Trophoblast cell (in vitro differentiated cells and primary cell): ENCODE results near the gene SH3BGRL2.

Experiments
- DNase-seq, 2 donors: peaks; one replicate each; pipeline ENCODE4 v3.0.0-alpha.2; 2016
- H2AFZ ChIP-seq: 2 replicates; pipeline ENCODE4 v1.6.1; 2013; ENCODE audit warnings: low read length, moderate library complexity, mild to moderate bottlenecking; ENCODE audit not compliant: insufficient read depth, poor library complexity
- H2AK5ac ChIP-seq: 2 replicates; pipeline ENCODE4 v1.6.1; 2013; ENCODE audit warnings: mild to moderate bottlenecking, low read length
- H2BK120ac ChIP-seq: 2 replicates; pipeline ENCODE4 v1.6.1; 2013; ENCODE audit warnings: low read length, mild to moderate bottlenecking, moderate library complexity; ENCODE audit not compliant: insufficient read depth, poor library complexity
- H2BK12ac ChIP-seq: 2 replicates; pipeline ENCODE4 v1.6.1; 2013; ENCODE audit warnings: mild to moderate bottlenecking, low read length, moderate library complexity
- H2BK5ac ChIP-seq: 2 replicates; pipeline ENCODE4 v1.6.1; 2013; ENCODE audit warnings: low read length, low read depth, moderate library complexity, mild to moderate bottlenecking; ENCODE audit not compliant: poor library complexity
- H3K14ac ChIP-seq: 2 replicates; pipeline ENCODE4 v1.6.1; 2013; ENCODE audit warnings: mild to moderate bottlenecking, low read length
- H3K18ac ChIP-seq: 2 replicates; pipeline ENCODE4 v1.6.1; 2013; ENCODE audit warnings: mild to moderate bottlenecking, low read length
- H3K23ac ChIP-seq: 2 replicates; pipeline ENCODE4 v1.6.1; 2013; ENCODE audit warnings: low read length
- H3K27ac ChIP-seq: 2 replicates; pipeline ENCODE4 v1.5.1; 2013; ENCODE audit warnings: low read depth, mild to moderate bottlenecking, inconsistent platforms, low read length, moderate library complexity
- H3K27me3 ChIP-seq: 2 replicates; pipeline ENCODE4 v1.6.1; 2013; ENCODE audit warnings: inconsistent platforms, mild to moderate bottlenecking, low read length, moderate library complexity; ENCODE audit not compliant: insufficient read depth
- H3K36me3 ChIP-seq, 2 experiments: 1 replicate in 1 of 2; 2 replicates in 1 of 2; pipeline ENCODE4 v1.6.1; 2013; ENCODE audit warnings: low read length in 2 of 2, mild to moderate bottlenecking in 2 of 2, moderate library complexity in 1 of 2; ENCODE audit not compliant: insufficient read depth in 2 of 2, control insufficient read depth in 1 of 2
- H3K4ac ChIP-seq: 2 replicates; pipeline ENCODE4 v1.6.1; 2013; ENCODE audit warnings: low read depth, mild to moderate bottlenecking, low read length, moderate library complexity
- H3K4me1 ChIP-seq, 2 experiments: 1 replicate in 1 of 2; 2 replicates in 1 of 2; pipeline ENCODE4 v1.6.1; 2013; ENCODE audit warnings: low read length in 2 of 2, mild to moderate bottlenecking in 2 of 2, moderate library complexity in 1 of 2; ENCODE audit not compliant: insufficient read depth in 2 of 2, control insufficient read depth in 1 of 2
- H3K4me2 ChIP-seq: 2 replicates; pipeline ENCODE4 v1.6.1; 2013; ENCODE audit warnings: inconsistent platforms, mild to moderate bottlenecking, low read length, moderate library complexity
- H3K4me3 ChIP-seq: 2 replicates; pipeline ENCODE4 v1.5.1; 2013; ENCODE audit warnings: mild to moderate bottlenecking, low read depth, low read length, inconsistent platforms
- H3K79me1 ChIP-seq: one replicate; pipeline ENCODE4 v1.6.1; 2013; ENCODE audit warnings: low read length
- H3K79me2 ChIP-seq: 2 replicates; pipeline ENCODE4 v1.6.1; 2013; ENCODE audit warnings: low read length, mild to moderate bottlenecking; ENCODE audit not compliant: control insufficient read depth, insufficient read depth, poor library complexity
- H3K9ac ChIP-seq: 2 replicates; pipeline ENCODE4 v1.6.1; 2013; ENCODE audit warnings: mild to moderate bottlenecking, low read length
- H3K9me3 ChIP-seq: 2 replicates; pipeline ENCODE4 v1.6.1; 2013; ENCODE audit warnings: low read depth, mild to moderate bottlenecking, control low read depth, inconsistent platforms, low read length; ENCODE audit not compliant: insufficient read depth
- H4K12ac ChIP-seq: 2 replicates; pipeline ENCODE4 v1.6.1; 2013; ENCODE audit warnings: low read depth, mild to moderate bottlenecking, low read length, moderate library complexity
- H4K8ac ChIP-seq: 2 replicates; pipeline ENCODE4 v1.6.1; 2013; ENCODE audit warnings: low read depth, mild to moderate bottlenecking, low read length, moderate library complexity
- H4K91ac ChIP-seq: one replicate; pipeline ENCODE4 v1.6.1; 2013; ENCODE audit warnings: low read depth, mild to moderate bottlenecking, low read length, moderate library complexity
- WGBS: extraction: QIAGEN DNeasy Blood & Tissue Kit; methylation state at CpG from one replicate; pipeline ENCODE4 v1.1.7; 2013; ENCODE audit warnings: missing lambda C conversion rate; ENCODE audit not compliant: insufficient read length, insufficient coverage; ENCODE audit errors: extremely low coverage; 5-methylcytosine and 5-hydroxymethylcytosine counted together

Gene SH3BGRL2

DNA sequence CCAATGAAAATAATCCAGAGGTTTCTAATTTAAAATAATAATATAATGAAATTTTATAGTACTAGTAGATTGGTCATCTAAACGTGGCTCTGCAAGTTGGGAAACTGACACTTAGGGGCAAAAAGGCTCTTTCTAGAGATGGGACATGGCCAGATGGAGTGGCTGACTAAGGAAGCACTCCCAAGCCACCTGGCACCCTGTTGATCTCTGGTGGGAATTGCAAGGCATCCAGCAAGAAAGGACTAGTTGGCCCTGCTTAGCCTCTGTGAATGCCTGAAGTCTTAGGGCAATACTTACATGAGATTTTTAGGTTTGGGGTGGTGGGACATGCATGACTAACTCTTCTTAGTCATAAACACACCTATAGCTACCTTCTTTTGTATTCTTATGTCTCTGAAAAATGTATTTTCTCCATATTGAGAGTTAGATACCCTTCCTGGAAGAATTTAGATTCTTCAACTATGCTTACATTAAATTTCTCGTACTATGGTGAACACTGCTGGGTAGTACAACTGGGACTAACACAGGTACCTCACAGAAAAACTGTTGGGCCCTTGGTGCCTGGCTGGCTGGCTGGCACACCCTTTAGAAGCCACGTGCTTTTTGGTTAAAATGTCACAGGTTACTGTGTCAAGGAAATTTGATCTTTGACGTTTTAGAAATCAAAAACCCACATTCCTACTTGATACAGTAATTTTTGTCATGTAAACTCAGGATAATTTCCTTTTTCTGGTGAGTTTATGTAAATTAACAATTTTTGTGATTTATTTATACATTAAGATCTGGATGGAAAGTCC, 25.0 kb upstream of the SH3BGRL2 start:
- H3K14ac ChIP-seq = no peak overlapping the region
- WGBS = no CpG with 5 or more reads among the region's 4 CpGs
- H2AK5ac ChIP-seq = no peak overlapping the region
- no peaks in the 10 kb centered on the region for H3K79me2 ChIP-seq
- no peaks in the 10 kb centered on the region for H3K9me3 ChIP-seq
- H3K4ac ChIP-seq = no peak overlapping the region
- H2BK12ac ChIP-seq = no peak overlapping the region
- H2BK120ac ChIP-seq = no peak overlapping the region
- H2BK5ac ChIP-seq = no peak overlapping the region
- no peak overlapping the region for H3K18ac ChIP-seq
- no peak overlapping the region for H3K9ac ChIP-seq
- H3K27me3 ChIP-seq = no peaks in the 10 kb centered on the region
- H3K27ac ChIP-seq = no peak overlapping the region
- no peak for DNase-seq
- H3K36me3 ChIP-seq = no peaks in the 10 kb centered on the region
- H3K23ac ChIP-seq = no peak overlapping the region
- no peak overlapping the region for H3K4me3 ChIP-seq
- H4K12ac ChIP-seq = no peak overlapping the region
- peaks cover 4% of the 10 kb centered on the region for H3K79me1 ChIP-seq
- no peak overlapping the region for H2AFZ ChIP-seq
- H4K91ac ChIP-seq = no peak overlapping the region
- peaks cover 0 to 4% of the 10 kb centered on the region in 2 experiments for H3K4me1 ChIP-seq
- H4K8ac ChIP-seq = no peak overlapping the region
- H3K4me2 ChIP-seq = no peak overlapping the region

DNA sequence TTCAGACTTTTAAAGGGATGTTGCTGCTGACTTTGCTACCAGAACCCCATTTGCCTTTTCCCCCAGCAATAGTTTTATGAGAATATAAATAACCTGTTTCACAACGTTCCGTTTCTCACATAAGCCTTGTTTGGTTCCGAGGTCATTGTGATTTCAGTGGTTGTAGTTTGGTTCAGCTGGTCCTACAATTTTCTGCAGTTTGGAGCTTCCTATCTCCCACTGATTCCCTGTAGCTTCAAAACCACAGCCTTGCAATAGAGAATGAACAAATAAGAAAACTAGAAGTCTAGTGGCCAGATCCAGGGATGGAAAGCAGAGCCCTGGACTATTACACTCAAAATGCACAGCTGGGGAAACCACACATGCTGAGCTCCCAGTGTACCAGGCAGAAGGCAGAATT, 24.1 kb upstream of the SH3BGRL2 start:
- no peak overlapping the region for H3K23ac ChIP-seq
- H3K14ac ChIP-seq = no peak overlapping the region
- no peak overlapping the region for H3K4ac ChIP-seq
- H2BK5ac ChIP-seq = no peak overlapping the region
- DNase-seq = no peak
- no peak overlapping the region for H3K27ac ChIP-seq
- no peak overlapping the region for H3K9ac ChIP-seq
- H2BK12ac ChIP-seq = no peak overlapping the region
- H4K12ac ChIP-seq = no peak overlapping the region
- H3K4me2 ChIP-seq = no peak overlapping the region
- H3K79me2 ChIP-seq = no peaks in the 10 kb centered on the region
- no peak overlapping the region for H4K91ac ChIP-seq
- peaks cover 4% of the 10 kb centered on the region for H3K79me1 ChIP-seq
- WGBS = no CpG with 5 or more reads among the region's 3 CpGs
- no peak overlapping the region for H2AK5ac ChIP-seq
- H4K8ac ChIP-seq = no peak overlapping the region
- H2AFZ ChIP-seq = no peak overlapping the region
- H3K4me3 ChIP-seq = no peak overlapping the region
- no peaks in the 10 kb centered on the region for H3K9me3 ChIP-seq
- H3K4me1 ChIP-seq = peaks cover 0 to 4% of the 10 kb centered on the region in 2 experiments
- no peak overlapping the region for H2BK120ac ChIP-seq
- H3K36me3 ChIP-seq = no peaks in the 10 kb centered on the region
- no peak overlapping the region for H3K18ac ChIP-seq
- no peaks in the 10 kb centered on the region for H3K27me3 ChIP-seq

DNA sequence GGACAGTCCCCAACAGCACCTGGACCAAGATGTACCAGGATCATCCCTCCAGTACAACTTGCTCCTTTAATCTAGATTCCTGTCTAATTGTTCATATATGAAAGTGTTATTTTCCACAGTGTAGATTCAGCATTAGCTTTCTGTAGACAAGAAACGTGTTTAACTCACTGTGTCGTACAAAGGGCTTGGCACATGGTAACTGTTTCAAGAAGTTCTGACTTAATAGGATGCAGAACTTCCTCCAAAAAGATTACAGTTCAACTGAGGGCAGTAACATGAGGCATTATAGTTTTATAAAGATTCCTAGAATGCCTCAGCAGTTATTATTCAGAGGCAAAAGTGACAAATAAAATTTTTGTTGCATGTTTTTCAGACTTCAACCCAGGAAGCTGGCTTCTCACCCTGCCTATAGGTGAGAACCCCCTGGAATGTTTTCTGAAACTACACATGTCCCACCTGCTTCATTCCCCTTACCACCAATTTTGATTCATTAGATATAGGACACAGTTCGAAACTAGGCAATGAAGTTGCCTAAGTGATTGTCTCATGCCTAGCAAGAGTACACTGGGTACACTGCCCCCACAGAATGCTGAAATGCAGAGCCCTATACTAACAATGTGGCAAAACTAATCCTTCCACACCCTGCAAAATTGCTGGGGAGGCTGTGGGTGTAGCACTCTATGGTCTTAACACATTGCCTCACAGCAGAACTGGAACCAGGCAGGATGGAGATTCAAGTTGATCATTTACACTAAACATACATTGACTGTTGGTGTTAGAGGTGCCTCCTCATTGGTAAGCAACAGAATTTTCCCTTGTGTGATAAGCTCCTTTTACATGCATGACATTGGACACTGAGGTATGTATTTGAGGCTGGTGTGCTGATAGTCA, 22.6 kb upstream of the SH3BGRL2 start:
- no CpG with 5 or more reads among the region's 3 CpGs for WGBS
- Histone ChIP-seq H3K79me1 (peaks cover 4% of the 10 kb centered on the region), H3K4ac (no peak overlapping the region), H3K4me2 (no peak overlapping the region), H3K14ac (no peak overlapping the region), H3K27ac (no peak overlapping the region), H3K79me2 (no peaks in the 10 kb centered on the region), H3K4me3 (no peak overlapping the region), H2BK120ac (no peak overlapping the region), H2AFZ (no peak overlapping the region), H3K36me3 (no peaks in the 10 kb centered on the region), H4K12ac (no peak overlapping the region), H2BK12ac (peak overlapping the region; percentile 58), H3K9ac (no peak overlapping the region), H2AK5ac (no peak overlapping the region), H4K91ac (peak overlapping the region; percentile 28), H2BK5ac (no peak overlapping the region), H4K8ac (no peak overlapping the region), H3K18ac (no peak overlapping the region), H3K27me3 (no peaks in the 10 kb centered on the region), H3K23ac (no peak overlapping the region), H3K4me1 (peaks cover under 1 to 7% of the 10 kb centered on the region in 2 experiments), H3K9me3 (no peaks in the 10 kb centered on the region)
- DNase-seq = no peak

DNA sequence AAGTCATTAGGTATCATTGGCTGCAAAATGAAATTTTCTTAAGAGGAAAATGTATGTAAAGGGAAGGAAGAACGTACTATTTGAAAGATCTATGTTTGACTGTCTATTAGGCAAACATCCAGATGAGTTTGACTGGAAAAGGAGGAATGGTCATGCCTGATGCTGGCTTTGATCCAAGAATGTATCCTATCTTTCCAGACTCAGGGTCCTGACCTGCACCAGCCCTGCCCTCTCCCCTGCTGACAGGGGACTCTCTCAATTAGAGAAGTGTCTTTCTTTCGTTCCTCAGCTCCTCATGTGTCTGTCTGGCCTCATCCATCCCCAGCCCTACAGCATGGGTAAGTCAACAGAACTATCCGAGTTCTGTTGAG, 21.9 kb upstream of the SH3BGRL2 start:
- Histone ChIP-seq H3K4ac (no peak overlapping the region), H3K9ac (no peak overlapping the region), H3K23ac (no peak overlapping the region), H3K27me3 (no peaks in the 10 kb centered on the region), H3K27ac (no peak overlapping the region), H2BK12ac (no peak overlapping the region), H3K14ac (no peak overlapping the region), H4K12ac (no peak overlapping the region), H3K4me1 (peaks cover 6 to 13% of the 10 kb centered on the region in 2 experiments), H3K18ac (no peak overlapping the region), H4K91ac (no peak overlapping the region), H3K4me3 (no peak overlapping the region), H4K8ac (no peak overlapping the region), H3K4me2 (no peak overlapping the region), H3K36me3 (no peaks in the 10 kb centered on the region), H2BK5ac (no peak overlapping the region), H3K79me2 (no peaks in the 10 kb centered on the region), H2BK120ac (no peak overlapping the region), H2AFZ (no peak overlapping the region), H2AK5ac (peak overlapping the region; percentile 69), H3K9me3 (no peaks in the 10 kb centered on the region), H3K79me1 (peaks cover 8% of the 10 kb centered on the region)
- DNase-seq = no peak
- no CpG with 5 or more reads among the region's 3 CpGs for WGBS
